Ishikawa (cell line): ENCODE data around the gene DUXB.

Source experiments
- EGR1 ChIP-seq: IDR thresholded peaks from 2 replicates; pipeline ENCODE4 v1.6.1; 2012
- EP300 ChIP-seq: IDR thresholded peaks from 2 replicates; pipeline ENCODE4 v1.6.1; 2012; ENCODE audit warnings: borderline replicate concordance
- FOXM1 ChIP-seq: IDR thresholded peaks from 2 replicates; pipeline ENCODE4 v1.6.1; 2012; ENCODE audit warnings: low read depth, borderline replicate concordance
- RAD21 ChIP-seq: IDR thresholded peaks from 2 replicates; pipeline ENCODE4 v1.6.1; 2012; ENCODE audit warnings: low read depth
- TAF1 ChIP-seq: IDR thresholded peaks from 2 replicates; pipeline ENCODE4 v1.6.1; 2012; ENCODE audit warnings: low read depth, mild to moderate bottlenecking
- TCF12 ChIP-seq: IDR thresholded peaks from 2 replicates; pipeline ENCODE4 v1.6.1; 2012; ENCODE audit warnings: low read depth
- YY1 ChIP-seq: IDR thresholded peaks from 2 replicates; pipeline ENCODE4 v1.6.1; 2012; ENCODE audit warnings: low read depth
- ZBTB7A ChIP-seq: IDR thresholded peaks from 2 replicates; pipeline ENCODE4 v1.6.1; 2012; ENCODE audit warnings: low read depth
- TF ChIP-seq, protein P1 (sequence below): IDR thresholded peaks from 2 replicates; pipeline ENCODE4 v1.6.1; 2012; ENCODE audit warnings: low read depth, mild to moderate bottlenecking
- TF ChIP-seq, protein P2 (sequence below): IDR thresholded peaks from 2 replicates; pipeline ENCODE4 v1.6.1; 2012
- TF ChIP-seq, protein P3 (sequence below): IDR thresholded peaks from 2 replicates; pipeline ENCODE4 v1.6.1; 2012

DNA sequence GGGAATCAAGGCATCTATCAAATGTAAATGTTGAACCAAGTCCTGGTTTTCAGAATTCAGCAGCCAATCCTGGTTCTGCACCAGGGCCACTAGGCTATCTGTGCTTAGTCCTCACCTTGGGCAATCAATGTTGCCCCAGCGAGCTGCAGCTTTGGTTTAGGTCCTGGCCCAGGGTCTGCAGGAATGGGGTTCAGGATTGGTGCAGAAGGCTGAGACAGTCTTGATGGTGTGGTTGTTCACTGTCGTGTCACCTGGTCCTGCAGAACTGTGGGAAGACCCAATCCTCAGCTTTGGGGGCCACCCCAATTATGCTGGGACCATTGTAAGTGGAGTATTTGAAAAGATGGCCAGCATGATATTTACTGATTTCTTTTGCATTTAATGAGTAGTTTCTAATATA, 43.1 kb downstream of the DUXB start:
- TF ChIP-seq TAF1 = no peak
- TF ChIP-seq, protein P1, sequence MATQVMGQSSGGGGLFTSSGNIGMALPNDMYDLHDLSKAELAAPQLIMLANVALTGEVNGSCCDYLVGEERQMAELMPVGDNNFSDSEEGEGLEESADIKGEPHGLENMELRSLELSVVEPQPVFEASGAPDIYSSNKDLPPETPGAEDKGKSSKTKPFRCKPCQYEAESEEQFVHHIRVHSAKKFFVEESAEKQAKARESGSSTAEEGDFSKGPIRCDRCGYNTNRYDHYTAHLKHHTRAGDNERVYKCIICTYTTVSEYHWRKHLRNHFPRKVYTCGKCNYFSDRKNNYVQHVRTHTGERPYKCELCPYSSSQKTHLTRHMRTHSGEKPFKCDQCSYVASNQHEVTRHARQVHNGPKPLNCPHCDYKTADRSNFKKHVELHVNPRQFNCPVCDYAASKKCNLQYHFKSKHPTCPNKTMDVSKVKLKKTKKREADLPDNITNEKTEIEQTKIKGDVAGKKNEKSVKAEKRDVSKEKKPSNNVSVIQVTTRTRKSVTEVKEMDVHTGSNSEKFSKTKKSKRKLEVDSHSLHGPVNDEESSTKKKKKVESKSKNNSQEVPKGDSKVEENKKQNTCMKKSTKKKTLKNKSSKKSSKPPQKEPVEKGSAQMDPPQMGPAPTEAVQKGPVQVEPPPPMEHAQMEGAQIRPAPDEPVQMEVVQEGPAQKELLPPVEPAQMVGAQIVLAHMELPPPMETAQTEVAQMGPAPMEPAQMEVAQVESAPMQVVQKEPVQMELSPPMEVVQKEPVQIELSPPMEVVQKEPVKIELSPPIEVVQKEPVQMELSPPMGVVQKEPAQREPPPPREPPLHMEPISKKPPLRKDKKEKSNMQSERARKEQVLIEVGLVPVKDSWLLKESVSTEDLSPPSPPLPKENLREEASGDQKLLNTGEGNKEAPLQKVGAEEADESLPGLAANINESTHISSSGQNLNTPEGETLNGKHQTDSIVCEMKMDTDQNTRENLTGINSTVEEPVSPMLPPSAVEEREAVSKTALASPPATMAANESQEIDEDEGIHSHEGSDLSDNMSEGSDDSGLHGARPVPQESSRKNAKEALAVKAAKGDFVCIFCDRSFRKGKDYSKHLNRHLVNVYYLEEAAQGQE = no peak
- TF ChIP-seq YY1 = no peak
- TF ChIP-seq RAD21 = no peak
- TF ChIP-seq EP300 = no peak
- TF ChIP-seq FOXM1 = no peak
- TF ChIP-seq TCF12 = no peak
- TF ChIP-seq, protein P2, sequence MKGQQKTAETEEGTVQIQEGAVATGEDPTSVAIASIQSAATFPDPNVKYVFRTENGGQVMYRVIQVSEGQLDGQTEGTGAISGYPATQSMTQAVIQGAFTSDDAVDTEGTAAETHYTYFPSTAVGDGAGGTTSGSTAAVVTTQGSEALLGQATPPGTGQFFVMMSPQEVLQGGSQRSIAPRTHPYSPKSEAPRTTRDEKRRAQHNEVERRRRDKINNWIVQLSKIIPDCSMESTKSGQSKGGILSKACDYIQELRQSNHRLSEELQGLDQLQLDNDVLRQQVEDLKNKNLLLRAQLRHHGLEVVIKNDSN = no peak
- TF ChIP-seq, protein P3, sequence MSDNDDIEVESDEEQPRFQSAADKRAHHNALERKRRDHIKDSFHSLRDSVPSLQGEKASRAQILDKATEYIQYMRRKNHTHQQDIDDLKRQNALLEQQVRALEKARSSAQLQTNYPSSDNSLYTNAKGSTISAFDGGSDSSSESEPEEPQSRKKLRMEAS = no peak
- TF ChIP-seq EGR1 = no peak
- TF ChIP-seq ZBTB7A = no peak
